Activated CD4-positive, CD25-positive, alpha-beta regulatory T cell treated with anti-CD3 and anti-CD28 coated beads, Interleukin-2, amount 50 U/mL, for 72 hours (primary cell): Measurements from ENCODE around the gene GLUL.

ENCODE experiments used
- DNase-seq: peaks from one replicate; pipeline ENCODE4 v3.0.0; 2021

The GLUL gene

DNA sequence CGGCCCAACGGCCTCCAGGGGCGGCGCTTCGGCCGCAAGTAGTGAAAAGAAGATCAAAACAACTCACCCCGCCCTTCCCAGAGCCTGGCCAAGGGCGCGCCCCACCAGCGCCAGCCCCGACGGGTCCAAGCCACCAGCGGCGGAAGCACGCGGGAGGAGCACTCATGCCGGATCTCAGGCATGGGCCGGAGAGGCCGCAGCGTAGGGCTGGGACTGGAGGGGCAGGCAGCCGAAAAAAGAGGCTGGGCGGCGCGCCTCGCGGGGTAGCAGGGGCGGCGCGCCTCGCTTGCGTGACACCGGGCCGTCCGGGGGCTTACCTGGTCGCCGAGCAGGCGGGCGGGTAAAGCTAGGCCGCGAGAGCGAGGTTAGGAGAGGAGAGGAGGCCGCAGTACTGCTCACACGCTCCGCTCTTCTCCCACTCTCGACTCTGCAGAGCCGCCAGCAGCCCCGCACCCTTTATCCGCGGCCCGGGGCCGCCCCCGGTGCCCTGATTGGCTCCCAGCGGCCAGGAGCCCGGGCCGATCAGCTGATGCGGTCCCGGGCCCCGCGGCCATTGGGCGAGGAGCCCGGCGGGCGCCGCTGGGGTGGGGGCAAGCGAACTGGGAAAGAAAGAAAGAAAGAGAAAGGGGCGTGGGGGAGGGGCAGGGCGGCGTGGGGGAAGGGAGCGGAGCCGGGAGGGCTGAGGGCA, at the start of gene GLUL:
TSS of gene GLUL (minus strand) at position 429 of the 688 bp plus-strand sequence. CDS start 3,053 bp downstream, outside the sequence.
- peak; percentile 77 for DNase-seq

DNA sequence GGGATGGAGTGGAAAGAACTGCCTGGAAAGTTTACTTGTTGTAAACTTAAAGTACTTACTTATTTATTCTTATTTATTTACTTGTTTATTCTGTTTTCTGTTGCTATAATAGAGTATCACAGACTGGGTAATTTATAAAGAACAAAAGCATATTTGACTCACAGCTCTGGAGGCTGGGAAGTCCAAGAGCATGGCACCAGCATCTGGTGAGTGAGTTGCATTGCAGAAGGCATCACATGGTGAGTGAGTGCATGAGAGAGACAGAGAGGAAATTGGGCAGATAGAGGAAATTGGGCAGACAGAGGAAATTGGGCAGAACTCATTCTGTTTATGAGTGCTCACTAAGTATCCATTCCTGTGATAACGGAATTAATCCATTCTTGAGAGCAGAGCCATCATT, 46.7 kb upstream of the GLUL start:
- no peak for DNase-seq

DNA sequence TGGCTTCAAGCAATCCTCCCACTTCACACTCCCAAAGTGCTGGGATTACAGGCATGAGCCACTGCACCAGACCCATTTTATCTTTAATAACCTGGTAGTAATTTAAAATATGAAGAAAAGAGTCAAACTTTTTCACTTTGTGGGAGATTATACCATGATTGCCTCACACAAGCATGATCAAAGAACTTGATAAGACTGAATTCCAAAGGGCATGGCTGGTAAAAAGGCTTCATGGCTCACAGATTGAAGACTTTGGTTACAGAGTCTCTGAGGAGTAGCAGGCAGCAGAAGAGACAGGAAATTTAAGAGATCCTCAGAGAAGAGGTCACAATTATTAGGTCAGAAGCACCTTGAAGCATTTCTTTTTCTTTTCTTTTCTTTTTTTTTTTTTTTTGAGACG, 42.0 kb upstream of the GLUL start:
- no peak for DNase-seq

DNA sequence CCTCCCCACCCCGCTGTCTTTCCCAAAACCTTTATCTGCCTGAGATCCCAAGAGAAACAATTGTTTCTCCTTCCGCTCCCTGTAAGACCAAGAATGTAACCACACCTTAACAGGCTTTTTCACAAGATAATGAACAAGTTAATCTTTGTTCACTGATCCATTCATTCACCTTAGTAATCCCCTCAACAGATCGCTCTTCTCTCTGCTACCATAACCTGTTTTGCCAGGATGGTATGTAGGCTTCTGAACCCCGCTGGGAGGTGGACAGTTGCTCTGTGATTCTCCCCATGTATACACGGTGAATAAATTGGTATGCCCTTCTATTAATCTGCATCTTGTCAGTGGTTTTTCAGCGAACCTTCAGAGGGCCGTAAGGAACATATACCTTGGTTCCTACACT, 39.7 kb upstream of the GLUL start:
- no peak for DNase-seq

DNA sequence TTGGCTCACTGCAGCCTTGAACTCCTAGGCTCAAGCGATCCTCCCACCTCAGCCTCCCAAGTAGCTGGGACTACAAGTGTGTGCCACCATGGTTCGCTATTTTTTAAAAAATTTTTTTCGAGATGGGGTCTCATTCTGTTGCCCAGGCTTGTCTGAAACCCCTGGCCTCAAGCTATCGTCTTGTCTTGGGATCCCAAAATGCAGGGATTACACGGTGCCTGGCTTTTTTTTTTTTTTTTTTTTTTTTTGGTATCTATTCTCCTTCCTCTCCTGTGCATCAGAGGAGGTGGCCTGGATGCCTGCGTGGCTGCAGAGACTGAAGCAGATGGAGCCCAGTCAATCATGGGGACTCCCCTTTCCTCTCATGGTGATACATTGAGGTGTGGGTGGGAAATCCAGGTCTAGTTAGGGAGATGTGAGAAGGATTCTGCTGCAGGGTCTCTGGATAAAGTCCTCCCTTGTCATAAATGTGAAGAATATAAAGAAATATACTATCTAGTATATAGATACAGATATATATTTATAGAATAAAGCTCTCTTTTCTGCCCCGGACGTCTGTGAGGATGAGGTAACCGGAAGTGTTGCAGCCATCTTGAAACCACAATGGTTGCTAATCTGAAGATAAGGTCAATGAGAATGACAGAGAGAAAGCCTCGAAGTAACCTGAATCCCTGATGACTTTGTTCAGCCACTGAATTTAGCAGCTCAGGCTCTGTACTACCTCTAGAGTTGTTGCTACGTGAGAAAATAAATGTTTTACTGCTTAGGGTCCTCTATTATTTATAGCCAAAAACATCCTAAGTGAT, 38.9 kb upstream of the GLUL start:
- DNase-seq, result peak; percentile 32

DNA sequence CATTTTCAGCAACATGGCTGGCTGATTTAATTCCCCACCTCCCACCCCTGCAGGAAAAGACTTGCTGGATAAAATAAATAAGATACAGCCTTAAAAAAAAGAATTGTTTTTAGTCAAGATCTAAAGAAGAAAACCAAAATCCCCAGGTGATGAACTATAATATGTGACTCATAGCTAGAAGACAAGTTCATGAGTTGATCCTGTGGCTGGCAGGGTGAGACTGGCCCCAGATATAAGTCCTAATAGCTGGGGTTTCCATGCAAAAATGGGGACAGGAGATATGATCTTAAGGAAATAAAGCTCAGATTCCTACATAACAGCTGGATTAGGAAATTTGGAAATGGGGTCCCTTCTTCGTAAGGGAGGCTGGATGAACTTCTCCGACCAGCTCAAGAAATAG, 36.5 kb upstream of the GLUL start:
- DNase-seq, result no peak

DNA sequence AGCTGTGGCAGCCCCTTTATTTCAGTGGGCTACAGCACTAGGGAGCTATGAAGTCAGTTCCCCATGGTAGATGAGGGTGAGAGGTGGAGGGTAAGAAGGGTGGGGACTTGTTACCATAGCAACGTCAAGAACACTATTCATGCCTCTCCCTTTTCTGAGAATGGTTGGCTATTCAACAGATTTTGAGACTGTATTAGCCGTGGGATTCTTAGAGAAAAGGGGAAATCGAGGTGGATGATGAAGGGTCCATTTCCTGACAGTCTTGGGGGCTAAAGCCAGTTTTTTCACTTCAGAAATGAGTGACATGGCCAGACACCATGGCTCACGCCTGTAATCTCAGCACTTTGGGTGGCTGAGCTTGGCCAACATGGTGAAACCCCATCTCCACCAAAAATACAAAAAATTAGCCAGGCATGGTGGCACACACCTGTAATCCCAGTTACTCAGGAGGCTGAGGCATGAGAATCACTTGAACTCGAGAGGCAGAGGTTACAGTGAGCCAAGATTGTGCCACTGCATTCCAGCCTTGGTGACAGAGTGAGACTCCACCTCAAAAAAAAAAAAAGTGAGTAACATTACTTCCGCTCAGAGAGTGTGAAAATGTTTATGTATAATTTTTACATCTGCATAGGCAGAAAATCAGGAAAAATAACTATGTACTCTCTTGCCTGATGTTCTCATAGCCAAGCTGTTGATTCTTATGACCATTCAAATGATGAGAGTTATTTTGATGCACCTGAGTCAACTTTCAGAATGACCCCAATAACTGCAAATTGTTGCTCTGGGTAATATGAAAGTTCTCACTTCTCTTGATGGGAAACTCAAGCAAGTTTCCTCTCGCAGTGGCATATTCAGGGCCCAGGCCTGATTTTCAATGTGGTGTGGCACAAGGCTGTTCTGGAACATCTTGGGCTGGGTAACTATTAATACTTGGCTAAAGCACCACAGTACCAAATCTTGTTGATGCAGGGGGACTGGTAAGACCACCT, 35.1 kb upstream of the GLUL start:
- no peak for DNase-seq

DNA sequence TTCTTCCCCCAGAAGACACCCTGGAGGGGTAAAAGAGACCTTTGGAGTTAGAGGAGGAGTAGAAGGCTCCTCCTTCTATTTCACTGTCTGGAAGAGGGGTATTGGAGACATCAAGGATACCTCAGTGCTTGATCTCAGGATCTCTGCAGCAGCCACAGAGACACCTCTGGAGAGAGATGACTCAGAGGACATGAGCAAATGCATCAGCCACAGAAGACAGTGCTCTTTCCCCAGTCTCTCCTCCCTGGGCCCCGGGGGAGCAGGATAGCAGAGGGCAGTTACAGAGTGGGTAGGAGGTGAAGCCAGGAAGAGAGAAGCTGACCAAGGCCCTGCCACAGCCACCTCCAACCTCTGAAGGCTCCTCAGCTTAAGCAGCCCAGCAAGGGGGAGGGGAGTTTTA, 24.2 kb upstream of the GLUL start:
- no peak for DNase-seq

DNA sequence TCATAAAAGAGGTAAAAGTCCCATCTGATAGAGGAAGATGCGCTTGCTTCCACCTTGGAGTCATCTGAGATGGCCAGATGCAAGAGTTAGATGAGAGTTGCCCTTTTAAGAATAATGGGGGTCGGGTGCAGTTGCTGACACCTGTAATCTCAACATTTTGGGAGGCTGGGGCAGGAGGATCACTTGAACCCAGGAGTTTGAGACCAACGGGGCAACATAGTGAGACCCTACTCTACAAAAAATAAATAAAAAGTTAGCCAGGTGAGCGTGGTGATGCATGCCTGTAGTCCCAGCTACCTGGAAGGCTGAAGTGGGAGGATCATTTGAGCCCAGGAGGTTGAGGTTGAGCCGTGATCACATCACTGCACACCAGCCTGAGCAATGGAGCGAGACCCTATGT, 22.4 kb upstream of the GLUL start:
- DNase-seq, result no peak

DNA sequence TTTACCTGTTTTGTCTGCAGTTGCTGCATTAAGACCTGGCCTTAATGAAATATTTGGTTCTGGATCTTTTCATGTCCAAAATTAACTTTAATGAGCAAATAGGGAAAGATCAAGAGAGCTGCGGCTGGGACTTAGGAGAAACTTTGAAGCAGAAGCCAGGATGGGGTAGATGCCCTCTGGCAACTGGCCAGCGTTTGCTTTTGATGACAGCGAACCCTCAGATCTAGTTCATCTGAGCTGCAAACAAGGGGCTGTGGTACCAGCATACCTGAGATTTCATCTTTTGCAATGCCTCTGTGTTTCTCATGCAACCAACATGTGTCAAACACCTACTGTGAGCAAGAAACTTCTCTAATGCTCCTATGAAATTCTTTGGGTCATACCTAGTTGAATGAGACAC, 21.9 kb upstream of the GLUL start:
- DNase-seq, result no peak

DNA sequence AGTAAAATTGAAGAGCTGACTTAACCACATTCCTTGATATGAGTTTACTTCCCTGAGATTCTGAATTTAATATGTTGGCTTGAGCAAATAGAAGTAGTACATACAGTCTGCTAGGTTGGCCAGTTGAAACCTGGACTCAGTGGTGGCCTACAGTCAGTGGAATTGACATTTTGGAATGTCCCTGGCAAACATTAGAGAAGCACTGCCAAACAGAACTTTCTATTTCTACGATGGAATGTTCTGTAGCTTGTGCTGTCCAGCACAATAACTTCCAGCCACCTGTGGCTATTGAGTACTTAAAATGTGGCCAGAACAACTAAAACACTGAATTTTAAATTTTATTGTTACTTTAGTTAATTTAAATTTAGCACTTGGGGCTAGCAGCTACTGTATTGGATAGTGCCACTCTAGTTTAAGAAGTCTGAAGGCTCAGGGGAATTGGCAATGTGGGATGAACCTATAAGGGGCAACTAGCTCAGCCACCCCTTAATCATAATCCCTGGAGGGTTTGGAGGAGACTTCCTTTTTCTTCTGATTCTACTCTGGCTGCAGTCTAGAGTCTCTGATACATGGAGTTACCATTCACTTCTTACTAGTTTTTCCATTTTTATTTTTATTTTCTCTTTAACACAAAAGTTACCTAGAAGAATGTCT, 19.2 kb upstream of the GLUL start:
- no peak for DNase-seq

DNA sequence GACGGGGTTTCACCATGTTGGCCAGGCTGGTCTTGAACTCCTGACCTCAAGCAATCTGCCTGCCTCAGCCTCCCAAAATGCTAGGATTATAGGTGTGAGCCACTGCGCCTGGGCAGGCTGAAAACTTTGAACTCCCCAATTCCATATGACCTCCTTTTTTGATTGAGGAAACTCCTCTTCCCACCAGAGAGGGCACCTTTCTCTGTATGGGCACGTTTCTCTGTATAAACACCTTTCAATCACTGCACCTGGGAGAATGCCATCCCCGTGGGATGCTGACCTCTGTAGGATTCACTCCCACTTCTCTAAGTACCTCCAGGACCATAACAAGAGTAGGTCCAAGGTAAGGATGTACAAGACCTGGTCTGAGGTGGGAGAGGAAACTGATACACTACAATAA, 18.5 kb upstream of the GLUL start:
- no peak for DNase-seq

DNA sequence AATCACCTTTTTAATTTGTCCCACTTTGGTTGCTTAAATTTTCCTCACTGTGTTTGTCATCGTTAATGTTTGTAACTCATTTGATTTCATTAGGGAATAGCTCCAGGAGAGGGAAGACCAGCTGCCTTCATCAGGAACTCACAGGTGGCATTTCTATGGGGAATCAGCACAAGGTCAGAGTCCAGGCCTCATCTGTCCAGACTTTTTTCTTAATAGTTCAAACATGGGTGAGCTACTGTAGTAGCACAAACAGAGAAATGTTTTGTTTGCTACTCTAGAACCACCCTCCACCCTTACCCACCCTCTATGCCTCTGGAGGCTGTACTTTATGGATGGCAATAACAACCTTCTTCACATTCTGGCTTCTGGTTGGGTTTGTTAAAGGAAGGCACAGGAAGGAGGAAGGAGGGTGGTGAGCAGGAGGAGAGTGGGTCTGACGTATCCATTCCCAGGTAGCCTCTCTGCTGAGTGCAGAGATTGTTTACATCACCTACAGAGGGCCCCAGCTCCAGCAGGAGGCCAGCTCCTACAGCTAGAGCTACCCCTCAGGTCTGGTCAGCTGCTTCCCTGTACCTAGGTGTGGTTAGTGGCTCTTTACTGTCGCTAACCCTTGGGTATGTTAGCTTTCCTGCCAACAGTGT, 17.0 kb upstream of the GLUL start:
- no peak for DNase-seq

DNA sequence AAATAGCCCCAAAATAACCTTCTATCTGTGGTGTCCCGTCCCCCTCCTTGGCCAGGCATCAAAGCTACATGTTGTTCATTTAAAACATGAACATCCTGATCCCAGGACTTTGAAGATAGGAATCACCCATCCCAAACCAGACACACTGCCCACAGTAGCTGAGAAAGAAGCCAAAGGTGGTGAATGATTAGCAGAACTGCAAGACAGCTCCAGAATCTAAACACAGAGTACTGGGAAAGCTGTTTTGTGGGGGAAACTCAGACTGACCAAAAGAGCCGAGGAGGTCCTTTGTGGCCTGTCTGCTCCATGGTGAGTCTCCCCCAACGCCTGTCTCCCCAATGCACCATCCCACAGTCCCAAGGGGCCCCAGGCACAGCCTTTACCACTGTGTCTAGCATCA, 16.1 kb upstream of the GLUL start:
- no peak for DNase-seq

DNA sequence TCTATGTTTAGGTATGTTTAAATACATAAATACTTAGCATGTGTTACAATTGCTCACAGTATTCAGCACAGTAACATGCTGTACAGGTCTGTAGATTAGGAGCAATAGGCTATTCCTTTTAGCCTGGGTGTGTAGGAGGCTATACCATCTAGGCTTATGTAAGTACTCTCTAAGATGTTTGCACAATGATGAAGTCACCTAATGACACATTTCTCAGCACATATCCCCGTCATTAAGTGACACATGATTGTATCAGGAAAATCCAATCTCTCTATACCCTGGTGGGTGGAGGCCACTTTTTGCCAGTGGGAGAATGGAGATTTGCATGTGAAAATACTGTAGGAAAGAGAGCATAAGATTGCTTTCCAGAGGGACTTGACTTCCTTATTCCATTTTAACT, 14.4 kb upstream of the GLUL start:
- DNase-seq, result no peak

DNA sequence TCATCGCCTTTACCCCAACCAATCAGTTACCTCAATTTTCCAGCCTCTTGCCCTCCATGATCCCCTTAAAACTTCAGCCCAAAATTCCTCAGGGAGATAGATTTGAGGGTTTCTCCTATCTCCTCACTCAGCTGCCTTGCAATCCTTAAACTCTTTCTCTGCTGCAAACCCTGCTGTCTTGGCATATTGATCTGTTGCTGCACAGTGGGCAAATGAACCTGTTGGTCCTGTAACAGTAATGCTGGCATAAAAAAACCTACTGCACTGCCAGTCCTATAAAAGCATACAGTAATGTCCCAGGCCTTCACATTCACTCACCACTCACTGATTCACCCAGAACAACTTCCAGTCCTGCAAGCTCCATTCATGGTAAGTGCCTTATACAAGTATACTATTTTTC, 14.0 kb upstream of the GLUL start:
- DNase-seq, result no peak

DNA sequence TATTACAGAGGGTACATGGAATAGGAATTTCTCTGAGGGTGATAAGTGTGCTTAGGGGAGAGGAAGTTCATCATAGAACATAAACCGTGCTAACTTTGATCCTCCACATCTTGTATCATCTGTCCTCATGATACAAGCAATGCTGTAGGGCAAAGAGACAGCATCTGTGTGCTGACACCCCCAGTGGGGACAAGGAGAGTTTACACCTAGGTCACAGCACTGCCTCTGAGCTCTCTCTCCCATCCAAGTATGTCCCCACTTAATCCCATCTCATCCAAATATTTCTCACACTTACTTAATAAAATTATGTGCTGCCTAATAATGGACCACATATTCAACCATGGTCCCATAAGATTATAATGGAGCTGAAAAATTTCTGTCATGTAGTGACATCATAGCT, 13.2 kb upstream of the GLUL start:
- no peak for DNase-seq

DNA sequence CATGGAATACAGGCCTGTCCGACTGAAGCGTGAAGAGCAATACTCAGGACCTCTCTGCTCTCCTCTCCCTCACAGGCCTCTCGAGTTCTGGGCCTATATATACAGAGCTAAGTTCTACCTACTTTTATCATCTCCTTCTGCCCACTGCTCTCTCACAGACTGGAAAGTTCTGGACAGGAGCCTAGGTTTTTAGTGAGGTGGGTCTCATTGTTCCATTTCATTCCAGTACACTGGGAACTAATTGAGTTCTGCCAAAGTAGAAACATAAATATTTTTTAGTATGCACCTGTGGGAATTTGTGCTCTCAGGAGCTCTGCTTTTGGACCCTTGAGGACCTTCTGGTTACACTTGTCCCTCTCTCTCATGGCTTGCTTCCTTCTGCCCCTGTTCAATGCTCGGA, 9.0 kb upstream of the GLUL start, which contains the start of gene TEDDM1:
TSS of gene TEDDM1 (minus strand) at position 101 of the 400 bp plus-strand sequence. CDS start 182 bp downstream, outside the sequence.
- DNase-seq, result no peak

DNA sequence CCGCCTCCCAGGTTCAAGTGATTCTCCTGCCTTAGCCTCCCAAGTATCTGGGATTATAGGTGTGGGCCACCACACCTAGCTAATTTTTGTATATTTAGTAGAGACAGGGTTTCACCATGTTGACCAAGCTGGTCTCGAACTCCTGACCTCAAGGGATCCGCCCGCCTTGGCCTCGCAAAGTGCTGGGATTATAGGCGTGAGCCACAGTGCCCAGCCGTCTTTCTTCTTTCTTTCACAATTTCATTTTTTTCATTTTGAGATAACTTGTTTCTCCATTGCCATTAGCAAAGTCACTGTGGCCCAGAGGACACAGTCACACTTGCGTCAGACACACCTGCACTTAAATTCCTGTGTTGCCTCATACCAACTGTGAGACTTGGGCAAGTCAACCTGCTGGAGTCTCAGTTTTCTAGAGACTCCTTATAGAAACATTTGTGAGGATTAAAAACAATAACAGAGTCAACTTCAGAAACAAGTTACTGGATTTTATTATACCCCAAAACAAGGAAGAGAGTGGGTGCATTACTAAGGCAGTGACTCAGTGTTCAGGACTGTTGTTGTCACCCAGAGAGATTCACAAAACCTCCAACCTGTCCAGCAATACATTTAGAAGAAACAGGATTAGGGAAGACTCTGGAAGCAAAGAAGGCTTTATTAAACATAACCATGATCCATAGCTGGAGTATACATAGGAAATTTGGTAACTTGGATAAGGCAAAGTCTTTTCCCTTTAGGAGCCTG, 6.2 kb upstream of the GLUL start:
- DNase-seq, result no peak

DNA sequence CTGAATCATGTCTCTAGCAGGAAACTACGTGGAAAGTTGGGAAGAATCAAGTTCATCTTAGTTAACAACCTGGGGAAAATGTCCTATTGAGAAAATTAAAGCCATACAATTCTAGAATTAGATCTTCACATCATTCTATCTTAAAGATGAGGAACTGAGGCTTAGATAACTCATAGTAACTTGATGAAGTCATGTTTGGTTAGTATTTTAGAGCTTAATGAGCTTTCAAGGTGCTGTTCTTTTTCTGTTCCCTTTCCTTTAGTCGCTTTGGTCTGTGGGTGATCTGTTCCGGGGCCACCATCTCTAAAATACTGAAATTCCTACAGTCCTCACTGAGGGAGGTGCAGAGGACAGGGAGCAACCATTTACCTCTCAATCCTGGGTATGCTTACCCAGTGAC, 4.3 kb upstream of the GLUL start:
- DNase-seq, result no peak

DNA sequence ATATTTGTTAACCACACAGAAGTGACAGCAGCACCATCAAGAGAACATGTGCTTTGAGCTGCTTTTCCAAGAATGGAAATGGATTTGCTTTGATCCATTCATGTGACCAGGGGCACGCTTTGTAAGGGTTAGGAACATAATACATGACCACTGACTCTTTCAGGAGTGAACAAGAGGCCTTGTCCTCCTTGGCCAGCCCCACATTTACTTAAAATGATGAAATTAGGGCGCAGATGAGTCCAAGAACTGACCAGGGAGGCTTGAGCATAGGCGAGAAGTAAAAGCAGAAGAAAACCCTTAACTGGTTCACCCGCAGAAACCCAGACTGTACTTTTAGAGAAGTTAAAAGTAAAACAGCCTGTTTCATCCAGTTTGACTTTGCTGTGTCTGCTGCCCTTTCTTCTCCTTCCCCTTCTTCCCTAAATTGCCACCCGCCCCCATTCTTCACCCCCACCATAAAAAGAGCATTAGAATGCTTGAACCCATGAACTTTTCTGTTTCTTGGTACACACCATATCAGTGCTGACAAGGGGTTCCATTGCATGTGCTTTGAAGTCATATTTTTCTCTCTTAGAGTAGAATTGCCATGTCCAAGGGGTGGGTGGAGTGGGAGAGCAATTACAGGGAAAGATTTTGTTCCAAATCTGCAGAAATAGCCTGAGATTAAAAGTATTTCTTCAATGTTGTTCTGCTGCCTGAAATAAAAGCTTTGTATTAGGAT, 2.6 kb upstream of the GLUL start:
- no peak for DNase-seq
